ENCODE measurements around the gene FGA.

GRCh38 chr4:154604696-154605200 is 14.2 kb upstream of the FGA start:
- no peak for TF ChIP-seq CTCF (IDR thresholded peaks at IDR 0.05; ENCODE audit: poor library complexity)
- no peak for TF ChIP-seq EZH2phosphoT487 (IDR thresholded peaks at IDR 0.05; ENCODE audit: low read depth, severe bottlenecking, unreplicated experiment)
- TF ChIP-seq EZH2 (IDR thresholded peaks at IDR 0.05; ENCODE audit: borderline replicate concordance): no peak

Data from hepatocyte (in vitro differentiated cells).